Liver (tissue), 9 donors: Measurements from ENCODE around the gene SLC12A6. TPM values are rescaled to one million over a fixed set of nuclear protein-coding genes. Genes with fewer than 3 reads are reported as not detected.
A peak's percentile ranks its signal among the peaks of the same experiment; 100 is the strongest.

ENCODE experiments used
- DNase-seq: peaks from one replicate; pipeline ENCODE4 v3.0.0-alpha.2; 2017; ENCODE audit warnings: low spot score
- H3K27ac ChIP-seq, 2 donors: one replicate each; pipeline ENCODE4 v1.7.0; 2013; ENCODE audit warnings: inconsistent platforms in 2 of 2, low read length in 2 of 2, control low read depth in 1 of 2, low read depth in 1 of 2, mild to moderate bottlenecking in 1 of 2
- H3K27me3 ChIP-seq, 4 donors: one replicate each; pipeline versions ENCODE4 v1.6.1 to v1.7.0; 2013; ENCODE audit warnings: low read length in 3 of 4, inconsistent platforms in 1 of 4, mild to moderate bottlenecking in 1 of 4, moderate library complexity in 1 of 4; ENCODE audit not compliant: control insufficient read depth in 4 of 4, insufficient read depth in 4 of 4
- H3K36me3 ChIP-seq, 4 donors: one replicate each; pipeline versions ENCODE4 v1.6.1 to v1.7.0; 2013; ENCODE audit warnings: low read length in 3 of 4, mild to moderate bottlenecking in 3 of 4, low read depth in 1 of 4, moderate library complexity in 1 of 4; ENCODE audit not compliant: control insufficient read depth in 4 of 4, insufficient read depth in 3 of 4
- H3K4me1 ChIP-seq, 4 donors: one replicate each; pipeline versions ENCODE4 v1.6.1 to v1.7.0; 2013; ENCODE audit warnings: low read length in 3 of 4, mild to moderate bottlenecking in 3 of 4, moderate library complexity in 1 of 4; ENCODE audit not compliant: control insufficient read depth in 4 of 4, insufficient read depth in 4 of 4
- H3K4me3 ChIP-seq, 3 donors: one replicate each; pipeline versions ENCODE4 v1.6.1 to v1.7.0; 2013; ENCODE audit warnings: low read length in 3 of 3, control low read depth in 1 of 3, low read depth in 1 of 3, mild to moderate bottlenecking in 1 of 3
- H3K9ac ChIP-seq, 2 donors: one replicate each; pipeline ENCODE4 v1.7.0; 2013; ENCODE audit warnings: low read length in 2 of 2, mild to moderate bottlenecking in 2 of 2, moderate library complexity in 2 of 2, control low read depth in 1 of 2, low read depth in 1 of 2
- H3K9me3 ChIP-seq, 4 donors: one replicate each; pipeline versions ENCODE4 v1.6.1 to v1.7.0; 2013; ENCODE audit warnings: low read length in 3 of 4; ENCODE audit not compliant: control insufficient read depth in 4 of 4
- ATF3 ChIP-seq: IDR thresholded peaks from 2 replicates; pipeline ENCODE4 v1.6.1; 2016; ENCODE audit warnings: antibody characterized with exemption
- EGR1 ChIP-seq, 2 donors: IDR thresholded peaks; 2 replicates each; pipeline ENCODE4 v1.6.1; 2016 to 2018; ENCODE audit warnings: antibody characterized with exemption in 2 of 2, low read depth in 2 of 2
- FOXA1 ChIP-seq: IDR thresholded peaks from 2 replicates; pipeline ENCODE4 v1.6.1; 2016; ENCODE audit warnings: antibody characterized with exemption
- FOXA2 ChIP-seq: IDR thresholded peaks from 2 replicates; pipeline ENCODE4 v1.6.1; 2016; ENCODE audit warnings: antibody characterized with exemption
- GABPA ChIP-seq, 2 donors: IDR thresholded peaks in 1 of 2; conservative IDR thresholded peaks in 1 of 2; 2 replicates each; pipeline ENCODE4 v1.6.1; 2016; ENCODE audit warnings: antibody characterized with exemption in 2 of 2, mild to moderate bottlenecking in 1 of 2, moderate library complexity in 1 of 2
- HNF4A ChIP-seq, 2 donors: conservative IDR thresholded peaks; 2 replicates each; pipeline ENCODE4 v1.6.1; 2016; ENCODE audit warnings: antibody characterized with exemption in 2 of 2, mild to moderate bottlenecking in 2 of 2
- HNF4G ChIP-seq: IDR thresholded peaks from 2 replicates; pipeline ENCODE4 v1.6.1; 2016; ENCODE audit warnings: antibody characterized with exemption
- JUND ChIP-seq, 2 donors: IDR thresholded peaks; 2 replicates each; pipeline ENCODE4 v1.6.1; 2016; ENCODE audit warnings: antibody characterized with exemption in 2 of 2
- MAX ChIP-seq: IDR thresholded peaks from 2 replicates; pipeline ENCODE4 v1.6.1; 2016; ENCODE audit warnings: antibody characterized with exemption
- NR2F2 ChIP-seq: IDR thresholded peaks from 2 replicates; pipeline ENCODE4 v1.6.1; 2016; ENCODE audit warnings: antibody characterized with exemption
- RAD21 ChIP-seq, 2 donors: IDR thresholded peaks; 2 replicates each; pipeline ENCODE4 v1.6.1; 2016; ENCODE audit warnings: antibody characterized with exemption in 2 of 2, mild to moderate bottlenecking in 2 of 2
- RXRA ChIP-seq, 2 donors: IDR thresholded peaks; 2 replicates each; pipeline ENCODE4 v1.6.1; 2017 to 2018; ENCODE audit warnings: antibody characterized with exemption in 2 of 2, mild to moderate bottlenecking in 1 of 2
- SP1 ChIP-seq: IDR thresholded peaks from 2 replicates; pipeline ENCODE4 v1.6.1; 2018; ENCODE audit warnings: antibody characterized with exemption, mild to moderate bottlenecking
- TAF1 ChIP-seq: conservative IDR thresholded peaks from 2 replicates; pipeline ENCODE4 v1.6.1; 2016; ENCODE audit warnings: antibody characterized with exemption, mild to moderate bottlenecking
- YY1 ChIP-seq: IDR thresholded peaks from 2 replicates; pipeline ENCODE4 v1.6.1; 2016; ENCODE audit warnings: antibody characterized with exemption, mild to moderate bottlenecking
- WGBS: extraction: QIAGEN DNeasy Blood & Tissue Kit; methylation state at CpG from one replicate; pipeline ENCODE4 v1.1.7; 2013; 5-methylcytosine and 5-hydroxymethylcytosine counted together
- polyA plus RNA-seq, 2 donors: library from polyadenylated mRNA; stranded (reverse) in 1 of 2; unstranded in 1 of 2; fragments of 200-250 nt in 1 of 2; fragments of >200 nt in 1 of 2; fragmentation: Nextera tagmentation in 1 of 2; extraction: Ambion mirVana in 1 of 2; gene quantifications; one replicate each; pipeline versions ENCODE4 v1.2.1 to v1.2.3, GENCODE V29; 2013 to 2015
- total RNA-seq, 2 donors: library from RNA; depleted of rRNA; stranded (reverse); fragments of >200 nt; gene quantifications; one replicate each; pipeline ENCODE4 v1.2.3, GENCODE V29; 2014
- TF ChIP-seq, protein P1 (sequence below): IDR thresholded peaks from 2 replicates; pipeline ENCODE4 v1.6.1; 2016; ENCODE audit warnings: antibody characterized with exemption
- TF ChIP-seq, protein P2 (sequence below): IDR thresholded peaks from 2 replicates; pipeline ENCODE4 v1.6.1; 2016; ENCODE audit warnings: antibody characterized with exemption, mild to moderate bottlenecking
- donor health status: healthy.
- donor health status: healthy.
- donor health status: healthy.
- donor health status: healthy.
- donor health status: healthy.

Gene SLC12A6
- total and polyA plus RNA-seq, 4 donors = 1.9 to 17.8 (median 7.1) TPM

DNA sequence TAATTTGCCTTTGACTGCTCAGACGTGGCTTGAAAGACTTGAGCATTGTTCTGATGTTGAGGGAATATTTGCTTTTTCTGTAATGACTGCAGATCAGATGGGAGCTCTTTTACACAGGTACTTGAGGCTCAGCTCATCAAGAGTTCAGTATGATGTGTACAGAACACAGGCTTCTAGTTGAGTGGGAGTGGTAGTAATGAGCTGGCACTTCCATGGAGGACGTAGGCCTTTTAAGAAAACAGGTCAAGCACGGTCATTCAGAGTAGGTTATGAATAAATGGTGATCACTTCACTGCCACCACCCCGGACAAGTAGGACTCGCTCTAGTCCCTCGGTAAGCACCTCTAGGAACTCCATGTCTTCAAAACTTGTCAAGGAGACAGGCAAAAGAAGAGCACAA, 104.0 kb downstream of the SLC12A6 start:
- no peaks in the 10 kb centered on the region for H3K4me1 ChIP-seq
- no peak overlapping the region for H3K9ac ChIP-seq
- H3K4me3 ChIP-seq = no peak overlapping the region
- H3K9me3 ChIP-seq = no peaks in the 10 kb centered on the region
- no peak for DNase-seq
- TF ChIP-seq NR2F2 (no peak), FOXA1 (no peak), HNF4A (conservative IDR thresholded peaks at IDR 0.05) (no peak), RXRA (IDR thresholded peaks at IDR 0.05) (no peak), GABPA (IDR thresholded peaks at IDR 0.05 in 1 of 2, conservative IDR thresholded peaks at IDR 0.05 in 1 of 2) (no peak), ATF3 (no peak), YY1 (no peak), MAX (no peak), SP1 (no peak), JUND (IDR thresholded peaks at IDR 0.05) (no peak), TAF1 (no peak), RAD21 (IDR thresholded peaks at IDR 0.05) (no peak), EGR1 (IDR thresholded peaks at IDR 0.05; ENCODE audit: low read depth in 2 of 2) (no peak), FOXA2 (no peak), HNF4G (no peak)
- TF ChIP-seq, protein P1, sequence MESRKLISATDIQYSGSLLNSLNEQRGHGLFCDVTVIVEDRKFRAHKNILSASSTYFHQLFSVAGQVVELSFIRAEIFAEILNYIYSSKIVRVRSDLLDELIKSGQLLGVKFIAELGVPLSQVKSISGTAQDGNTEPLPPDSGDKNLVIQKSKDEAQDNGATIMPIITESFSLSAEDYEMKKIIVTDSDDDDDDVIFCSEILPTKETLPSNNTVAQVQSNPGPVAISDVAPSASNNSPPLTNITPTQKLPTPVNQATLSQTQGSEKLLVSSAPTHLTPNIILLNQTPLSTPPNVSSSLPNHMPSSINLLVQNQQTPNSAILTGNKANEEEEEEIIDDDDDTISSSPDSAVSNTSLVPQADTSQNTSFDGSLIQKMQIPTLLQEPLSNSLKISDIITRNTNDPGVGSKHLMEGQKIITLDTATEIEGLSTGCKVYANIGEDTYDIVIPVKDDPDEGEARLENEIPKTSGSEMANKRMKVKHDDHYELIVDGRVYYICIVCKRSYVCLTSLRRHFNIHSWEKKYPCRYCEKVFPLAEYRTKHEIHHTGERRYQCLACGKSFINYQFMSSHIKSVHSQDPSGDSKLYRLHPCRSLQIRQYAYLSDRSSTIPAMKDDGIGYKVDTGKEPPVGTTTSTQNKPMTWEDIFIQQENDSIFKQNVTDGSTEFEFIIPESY = no peak
- TF ChIP-seq, protein P2, sequence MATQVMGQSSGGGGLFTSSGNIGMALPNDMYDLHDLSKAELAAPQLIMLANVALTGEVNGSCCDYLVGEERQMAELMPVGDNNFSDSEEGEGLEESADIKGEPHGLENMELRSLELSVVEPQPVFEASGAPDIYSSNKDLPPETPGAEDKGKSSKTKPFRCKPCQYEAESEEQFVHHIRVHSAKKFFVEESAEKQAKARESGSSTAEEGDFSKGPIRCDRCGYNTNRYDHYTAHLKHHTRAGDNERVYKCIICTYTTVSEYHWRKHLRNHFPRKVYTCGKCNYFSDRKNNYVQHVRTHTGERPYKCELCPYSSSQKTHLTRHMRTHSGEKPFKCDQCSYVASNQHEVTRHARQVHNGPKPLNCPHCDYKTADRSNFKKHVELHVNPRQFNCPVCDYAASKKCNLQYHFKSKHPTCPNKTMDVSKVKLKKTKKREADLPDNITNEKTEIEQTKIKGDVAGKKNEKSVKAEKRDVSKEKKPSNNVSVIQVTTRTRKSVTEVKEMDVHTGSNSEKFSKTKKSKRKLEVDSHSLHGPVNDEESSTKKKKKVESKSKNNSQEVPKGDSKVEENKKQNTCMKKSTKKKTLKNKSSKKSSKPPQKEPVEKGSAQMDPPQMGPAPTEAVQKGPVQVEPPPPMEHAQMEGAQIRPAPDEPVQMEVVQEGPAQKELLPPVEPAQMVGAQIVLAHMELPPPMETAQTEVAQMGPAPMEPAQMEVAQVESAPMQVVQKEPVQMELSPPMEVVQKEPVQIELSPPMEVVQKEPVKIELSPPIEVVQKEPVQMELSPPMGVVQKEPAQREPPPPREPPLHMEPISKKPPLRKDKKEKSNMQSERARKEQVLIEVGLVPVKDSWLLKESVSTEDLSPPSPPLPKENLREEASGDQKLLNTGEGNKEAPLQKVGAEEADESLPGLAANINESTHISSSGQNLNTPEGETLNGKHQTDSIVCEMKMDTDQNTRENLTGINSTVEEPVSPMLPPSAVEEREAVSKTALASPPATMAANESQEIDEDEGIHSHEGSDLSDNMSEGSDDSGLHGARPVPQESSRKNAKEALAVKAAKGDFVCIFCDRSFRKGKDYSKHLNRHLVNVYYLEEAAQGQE = no peak
- H3K36me3 ChIP-seq = peaks cover 2 to 64% (median 38%) of the 10 kb centered on the region in 4 donors
- H3K27ac ChIP-seq = no peak overlapping the region
- no peaks in the 10 kb centered on the region for H3K27me3 ChIP-seq
- 90% methylated on average over 6 of the region's 6 CpGs for WGBS

- TF ChIP-seq, protein P2 = no peak
- peak in 1 of 2 donors; percentile 7 for TF ChIP-seq RAD21 (IDR thresholded peaks at IDR 0.05)
- 39% methylated on average over 24 of the region's 24 CpGs for WGBS
- peak; percentile 35 for DNase-seq
These were observed 113.5 kb downstream of the SLC12A6 start for GRCh38 chr15:34223904-34224596.

More at GRCh38 chr15:34223904-34224596, 113.5 kb downstream of the SLC12A6 start:
- Histone ChIP-seq H3K9me3 (no peaks in the 10 kb centered on the region), H3K9ac (peak overlapping the region; percentile 79 to 87), H3K27me3 (no peaks in the 10 kb centered on the region), H3K27ac (peak overlapping the region; percentile 74 to 86), H3K36me3 (peaks cover 0 to 10% (median 4%) of the 10 kb centered on the region in 4 donors), H3K4me3 (peak overlapping the region; percentile 65 to 100 (median 84)), H3K4me1 (peaks cover 3 to 19% (median 10%) of the 10 kb centered on the region in 4 donors)
